Gastrocnemius medialis (tissue), 4 donors: ENCODE results near the gene HMGCS2. TPM values are rescaled to one million over a fixed set of nuclear protein-coding genes. Genes with fewer than 3 reads are reported as not detected.
A peak's percentile ranks its signal among the peaks of the same experiment; 100 is the strongest.

Experiments
- ATAC-seq, 2 donors: fragments of 150-250 bp; one replicate each; pipeline ENCODE4 v1.9.1; 2016
- DNase-seq, 2 donors: peaks; one replicate each; pipeline ENCODE4 v3.0.0-alpha.2; 2019
- H3K27ac ChIP-seq, 4 donors: fragments of 200-600 bp; sonication (generic); 1 replicate in 1 of 4; 2 replicates in 3 of 4; pipeline ENCODE4 v1.5.1; 2016 to 2018; ENCODE audit warnings: mild to moderate bottlenecking in 2 of 4, moderate library complexity in 1 of 4
- H3K27me3 ChIP-seq, 3 donors: fragments of 200-600 bp; sonication (generic) in 2 of 3; 1 replicate in 1 of 3; 2 replicates in 2 of 3; pipeline versions ENCODE4 v1.5.1 to v1.6.0; 2016 to 2019; ENCODE audit warnings: mild to moderate bottlenecking in 1 of 3, moderate library complexity in 1 of 3
- H3K36me3 ChIP-seq, 2 donors: fragments of 200-600 bp; sonication (generic) in 1 of 2; one replicate each; pipeline ENCODE4 v1.5.1; 2017 to 2018
- H3K4me1 ChIP-seq, 2 donors: fragments of 200-600 bp; sonication (generic) in 1 of 2; one replicate each; pipeline ENCODE4 v1.5.1; 2016 to 2017; ENCODE audit warnings: mild to moderate bottlenecking in 2 of 2
- H3K4me3 ChIP-seq, 4 donors: fragments of 200-600 bp; sonication (generic) in 3 of 4; 1 replicate in 1 of 4; 2 replicates in 3 of 4; pipeline ENCODE4 v1.5.1; 2016 to 2019; ENCODE audit warnings: mild to moderate bottlenecking in 2 of 4
- H3K9me3 ChIP-seq, 3 donors: fragments of 200-600 bp; sonication (generic) in 2 of 3; 1 replicate in 1 of 3; 2 replicates in 2 of 3; pipeline ENCODE4 v1.5.1; 2016 to 2019
- CTCF ChIP-seq, 5 experiments: fragments of 450-650 bp in 3 of 5; fragments of 200-600 bp in 2 of 5; sonication (generic) in 2 of 5; IDR thresholded peaks in 4 of 5; conservative IDR thresholded peaks in 1 of 5; 1 replicate in 4 of 5; 2 replicates in 1 of 5; pipeline ENCODE4 v1.5.1; 2016 to 2019; ENCODE audit warnings: antibody characterized with exemption in 5 of 5, mild to moderate bottlenecking in 3 of 5, moderate library complexity in 3 of 5
- POLR2A ChIP-seq, 2 donors: fragments of 450-650 bp; IDR thresholded peaks; one replicate each; pipeline ENCODE4 v1.6.1; 2017; ENCODE audit warnings: antibody characterized with exemption in 2 of 2, mild to moderate bottlenecking in 2 of 2, moderate library complexity in 2 of 2
- in situ Hi-C, 4 donors: fragments of 200-750 bp; cut with MboI; loops; one replicate each; pipeline versions ENCODE4 v1.15.0 to v1.8.0; 2017; ENCODE audit warnings: low sequenced_read_pairs in 4 of 4
- intact Hi-C: fragments of 100-400 bp; cut with DNase I; formaldehyde crosslinking; loops from one replicate; pipeline ENCODE4 v1.15.1; 2023; ENCODE audit warnings: low total_unique reads
- total RNA-seq, 4 donors: library from RNA; depleted of rRNA; stranded (reverse); fragments of >200 nt; gene quantifications; one replicate each; pipeline versions ENCODE4 v1.1.0 to v1.2.3, GENCODE V29; 2016

Gene HMGCS2
- total RNA-seq, 4 donors from 2014 or later: 1.2 to 9.2 (median 2.2) TPM; not detected in 1

GRCh38 chr1:119772298-119772697 is 3.6 kb upstream of the HMGCS2 start:
- ATAC-seq (no peak), DNase-seq (no peak)
- Histone ChIP-seq H3K4me3 (no peak overlapping the region), H3K36me3 (no peaks in the 10 kb centered on the region), H3K4me1 (peaks cover 5 to 9% of the 10 kb centered on the region in 2 donors), H3K27ac (no peak overlapping the region), H3K9me3 (no peaks in the 10 kb centered on the region), H3K27me3 (no peaks in the 10 kb centered on the region)
- intact Hi-C loops (no loop called here), in situ Hi-C loops (no loop called here)
- TF ChIP-seq POLR2A (IDR thresholded peaks at IDR 0.05): no peak
- no peak for TF ChIP-seq CTCF (IDR thresholded peaks at IDR 0.05 in 4 of 5, conservative IDR thresholded peaks at IDR 0.05 in 1 of 5)

- H3K27ac ChIP-seq: no peak overlapping the region
- no peak overlapping the region for H3K4me3 ChIP-seq
- intact Hi-C loops: no loop called here
- TF ChIP-seq CTCF (IDR thresholded peaks at IDR 0.05 in 4 of 5, conservative IDR thresholded peaks at IDR 0.05 in 1 of 5) (no peak), POLR2A (IDR thresholded peaks at IDR 0.05) (no peak)
- ATAC-seq (no peak), DNase-seq (no peak)
- H3K27me3 ChIP-seq: no peaks in the 10 kb centered on the region
- H3K9me3 ChIP-seq: no peaks in the 10 kb centered on the region
- peaks cover 5 to 9% of the 10 kb centered on the region in 2 donors for H3K4me1 ChIP-seq
- in situ Hi-C loops: no loop called here
- H3K36me3 ChIP-seq: no peaks in the 10 kb centered on the region
Observed at GRCh38 chr1:119771770-119772169, 3.1 kb upstream of the HMGCS2 start.

GRCh38 chr1:119771016-119771415 is 2.3 kb upstream of the HMGCS2 start:
- Histone ChIP-seq H3K4me1 (peaks cover 5 to 9% of the 10 kb centered on the region in 2 donors), H3K27ac (no peak overlapping the region), H3K36me3 (no peaks in the 10 kb centered on the region), H3K27me3 (no peaks in the 10 kb centered on the region), H3K9me3 (no peaks in the 10 kb centered on the region), H3K4me3 (no peak overlapping the region)
- in situ Hi-C loops: no loop called here
- ATAC-seq (no peak), DNase-seq (no peak)
- TF ChIP-seq CTCF (IDR thresholded peaks at IDR 0.05 in 4 of 5, conservative IDR thresholded peaks at IDR 0.05 in 1 of 5): no peak
- TF ChIP-seq POLR2A (IDR thresholded peaks at IDR 0.05): no peak
- intact Hi-C loops: no loop called here

GRCh38 chr1:119767486-119767885 is 1.2 kb downstream of the HMGCS2 start:
- TF ChIP-seq POLR2A (IDR thresholded peaks at IDR 0.05) (no peak), CTCF (IDR thresholded peaks at IDR 0.05 in 4 of 5, conservative IDR thresholded peaks at IDR 0.05 in 1 of 5) (no peak)
- no peak for ATAC-seq
- no peak overlapping the region for H3K27ac ChIP-seq
- H3K4me3 ChIP-seq: no peak overlapping the region
- no peaks in the 10 kb centered on the region for H3K27me3 ChIP-seq
- in situ Hi-C loops: no loop called here
- H3K36me3 ChIP-seq: no peaks in the 10 kb centered on the region
- H3K9me3 ChIP-seq: no peaks in the 10 kb centered on the region
- no peaks in the 10 kb centered on the region for H3K4me1 ChIP-seq
- intact Hi-C loops: no loop called here
- DNase-seq: no peak

- Histone ChIP-seq H3K27ac (peak overlapping the region in 1 of 4 donors; percentile 25), H3K4me1 (no peaks in the 10 kb centered on the region), H3K27me3 (no peaks in the 10 kb centered on the region), H3K4me3 (no peak overlapping the region), H3K36me3 (no peaks in the 10 kb centered on the region), H3K9me3 (no peaks in the 10 kb centered on the region)
- intact Hi-C loops: no loop called here
- TF ChIP-seq CTCF (IDR thresholded peaks at IDR 0.05 in 4 of 5, conservative IDR thresholded peaks at IDR 0.05 in 1 of 5) (no peak), POLR2A (IDR thresholded peaks at IDR 0.05) (no peak)
- ATAC-seq (no peak), DNase-seq (no peak)
- in situ Hi-C loops: no loop called here
Observed at GRCh38 chr1:119766374-119766794, 2.3 kb downstream of the HMGCS2 start.
